GM18951 (cell line): ENCODE results near the gene TMEM80.

Experiments
- POLR2A ChIP-seq: IDR thresholded peaks from 4 replicates; pipeline ENCODE4 v1.6.1; 2011; ENCODE audit warnings: mild to moderate bottlenecking; ENCODE audit not compliant: insufficient read length, insufficient read depth; ENCODE audit errors: extremely low read depth
- in situ Hi-C: fragments of 300-500 bp; cut with MboI; formaldehyde crosslinking; loops from one replicate; pipeline ENCODE4 v1.12.0; 2022; ENCODE audit warnings: low sequenced_read_pairs, mixed read lengths, inconsistent platforms; ENCODE audit not compliant: unreplicated experiment

The TMEM80 gene

GRCh38 chr11:707817-708420 is 12.3 kb downstream of the TMEM80 start:
- in situ Hi-C loops, result no loop called here
- no peak for TF ChIP-seq POLR2A

- no peak for TF ChIP-seq POLR2A
- in situ Hi-C loops, result no loop called here
Measured at GRCh38 chr11:708511-708910, 12.9 kb downstream of the TMEM80 start.

- in situ Hi-C loops, result no loop called here
- no peak for TF ChIP-seq POLR2A
Measured at GRCh38 chr11:709109-709997, 13.7 kb downstream of the TMEM80 start.

- TF ChIP-seq POLR2A, result no peak
- in situ Hi-C loops, result no loop called here
Measured at GRCh38 chr11:714436-714835, 18.8 kb downstream of the TMEM80 start.

- in situ Hi-C loops, result no loop called here
- no peak for TF ChIP-seq POLR2A
Measured at GRCh38 chr11:719214-720016, 23.8 kb downstream of the TMEM80 start.

GRCh38 chr11:720017-720641 is 24.5 kb downstream of the TMEM80 start:
- in situ Hi-C loops, result no loop called here
- TF ChIP-seq POLR2A, result no peak

GRCh38 chr11:720642-721246 is 25.1 kb downstream of the TMEM80 start:
- TF ChIP-seq POLR2A, result no peak
- in situ Hi-C loops, result no loop called here

GRCh38 chr11:721247-721740 is 25.7 kb downstream of the TMEM80 start:
- no peak for TF ChIP-seq POLR2A
- in situ Hi-C loops, result no loop called here

- TF ChIP-seq POLR2A, result no peak
- in situ Hi-C loops, result no loop called here
Measured at GRCh38 chr11:721741-722345, 26.2 kb downstream of the TMEM80 start.

- in situ Hi-C loops, result no loop called here
Measured at GRCh38 chr11:722346-722811, 26.8 kb downstream of the TMEM80 start.

GRCh38 chr11:723120-723883 is 27.7 kb downstream of the TMEM80 start:
- TF ChIP-seq POLR2A, result no peak
- in situ Hi-C loops, result no loop called here

More at GRCh38 chr11:722346-722811, 26.8 kb downstream of the TMEM80 start:
- TF ChIP-seq POLR2A, result no peak
